ENCODE measurements around the gene NUP214. TPM values are rescaled to one million over a fixed set of nuclear protein-coding genes. Genes with fewer than 3 reads are reported as not detected.
"Not testable (repeated sequence)": the region's sequence is repeated elsewhere in the genome, so short reads cannot be mapped to it uniquely, and the experiment has no call there.

The NUP214 gene
- total RNA-seq, 2 donors from 2014 or later: 29.0 to 30.8 TPM

DNA sequence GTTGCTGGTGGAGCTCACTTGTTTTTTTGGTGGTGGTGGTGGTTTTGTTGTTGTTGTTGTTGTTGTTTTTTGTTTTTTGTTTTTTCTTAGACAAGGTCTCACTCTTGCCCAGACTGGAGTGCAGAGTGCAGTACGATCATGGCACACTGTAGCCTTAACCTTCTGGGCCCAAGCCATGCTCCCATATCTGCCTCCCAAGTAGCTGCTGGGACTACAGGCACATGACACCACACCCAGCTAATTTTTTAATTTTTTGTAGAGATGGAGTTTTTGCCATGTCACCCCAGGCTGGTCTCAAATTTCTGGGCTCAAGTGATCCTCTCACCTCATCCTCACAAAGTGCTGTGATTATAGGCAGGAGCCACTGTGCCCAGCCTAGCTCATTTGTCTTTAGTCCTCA is 53.5 kb downstream of the NUP214 start:
- intact Hi-C loops (cut with DNase I): loop anchor here (1.0 to 10.0 kb wide), 4 partner anchors 93 to 158 kb away; partner anchors contain the start of gene FAM78A (in 1 of the 2)
- peak in 1 of 2 donors; percentile 17 for ATAC-seq
- no peak for DNase-seq

DNA sequence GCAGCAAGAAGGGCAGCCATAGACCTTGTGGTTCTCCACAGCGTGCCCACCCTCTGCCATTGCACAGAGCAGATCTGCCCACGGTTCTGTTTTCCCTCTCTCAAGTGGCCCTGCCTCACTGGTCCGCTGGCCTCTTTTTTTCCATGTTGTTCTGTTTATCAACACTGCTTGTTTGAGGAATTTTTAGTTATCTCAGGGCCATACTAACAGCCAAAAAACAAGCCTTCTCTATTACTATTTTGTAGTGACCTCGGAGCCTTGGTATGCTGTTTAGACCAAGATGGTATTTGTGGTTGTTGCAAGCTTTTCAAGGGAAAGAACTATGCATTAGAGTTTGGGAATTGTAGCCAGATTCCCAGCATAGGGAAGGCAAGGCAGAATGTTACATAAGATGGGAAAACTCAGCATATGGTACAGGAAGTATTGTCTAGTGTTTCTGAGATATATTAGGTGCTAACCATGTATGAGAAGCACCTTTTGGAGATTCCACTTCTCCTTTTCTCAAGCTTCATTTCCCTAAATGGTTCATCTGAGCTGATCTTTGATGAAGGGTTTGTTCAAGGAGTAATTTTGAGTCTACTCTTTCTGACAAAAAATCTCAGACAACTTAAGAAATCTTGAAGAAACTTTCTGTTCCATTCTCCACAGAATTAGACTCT is 54.3 kb downstream of the NUP214 start:
- no peak for ATAC-seq
- intact Hi-C loops (cut with DNase I): loop anchor here (5.0 to 10.0 kb wide), 3 partner anchors 93 to 158 kb away; partner anchors contain the start of gene FAM78A (in 1 of the 2)
- no peak for DNase-seq

DNA sequence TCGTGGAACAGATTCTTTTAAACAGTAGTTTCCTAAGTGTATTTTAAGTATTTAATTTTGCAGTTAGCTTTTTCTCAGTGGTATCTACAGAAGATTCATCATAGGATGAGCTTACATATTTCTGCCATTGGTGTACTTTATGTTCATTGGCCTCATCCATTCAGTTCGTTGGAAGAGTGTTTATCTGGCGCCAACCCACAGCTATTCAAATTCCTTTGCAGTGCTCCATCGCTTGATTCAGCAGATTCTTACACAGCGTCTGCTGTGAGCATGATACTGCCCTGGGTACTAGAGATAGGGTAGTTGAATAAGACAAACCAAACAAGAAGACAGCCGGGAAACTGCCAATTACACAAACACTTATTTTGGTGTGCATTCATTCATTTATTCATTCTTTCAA is 55.1 kb downstream of the NUP214 start:
- intact Hi-C loops (cut with DNase I): no loop called here
- ATAC-seq: peak; percentile 53 to 74
- no peak for DNase-seq

DNA sequence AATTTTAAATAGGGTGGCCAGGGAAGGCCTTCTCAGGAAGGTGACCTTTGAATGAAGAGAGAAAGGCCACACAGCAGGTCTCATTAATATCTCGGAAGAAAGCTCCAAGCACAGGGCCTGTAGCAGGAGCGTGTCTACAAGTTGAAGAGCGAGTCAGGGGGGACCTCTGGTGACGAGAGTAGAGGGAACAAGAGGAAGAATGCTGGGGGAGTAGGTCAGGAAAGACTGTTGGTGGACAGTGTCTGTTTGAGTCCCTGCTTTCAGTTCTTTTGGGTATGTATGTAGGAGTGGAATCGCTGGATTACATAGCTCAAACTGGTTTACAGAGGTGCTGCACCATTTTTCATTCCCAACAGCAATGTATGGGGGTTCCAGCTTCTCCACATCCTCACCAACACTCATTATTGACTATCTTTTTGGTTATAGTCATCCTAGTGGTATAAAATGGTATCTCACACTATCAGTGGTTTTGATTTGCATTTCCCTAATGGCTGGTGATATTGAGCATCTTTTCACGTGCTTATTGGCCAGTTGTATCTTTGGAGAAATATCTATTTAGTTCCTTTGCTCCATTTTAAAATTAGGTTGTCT is 55.8 kb downstream of the NUP214 start:
- intact Hi-C loops (cut with DNase I): no loop called here
- no peak for DNase-seq
- no peak for ATAC-seq

DNA sequence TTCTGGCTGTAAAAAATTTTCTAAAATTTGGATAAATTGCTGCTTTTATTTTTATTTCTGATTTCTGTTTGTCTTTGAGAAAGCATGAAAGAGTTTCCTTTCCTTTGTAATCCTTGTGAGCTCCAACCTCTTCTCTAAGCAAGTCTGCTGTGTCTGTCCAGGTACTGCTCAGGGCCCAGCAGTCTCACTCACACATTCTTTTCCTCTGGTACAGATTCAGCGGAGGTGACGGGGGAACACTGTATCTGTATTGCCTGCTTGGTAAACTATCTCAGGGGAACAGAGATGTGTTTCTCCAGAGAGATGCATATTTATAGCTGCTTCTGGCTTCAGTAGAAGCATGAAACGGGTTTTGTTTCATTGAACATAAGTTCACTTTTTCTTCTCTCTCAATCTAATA is 60.5 kb downstream of the NUP214 start:
- intact Hi-C loops (cut with DNase I): no loop called here
- DNase-seq (no peak), ATAC-seq (peak in 1 of 2 donors; percentile 26)

DNA sequence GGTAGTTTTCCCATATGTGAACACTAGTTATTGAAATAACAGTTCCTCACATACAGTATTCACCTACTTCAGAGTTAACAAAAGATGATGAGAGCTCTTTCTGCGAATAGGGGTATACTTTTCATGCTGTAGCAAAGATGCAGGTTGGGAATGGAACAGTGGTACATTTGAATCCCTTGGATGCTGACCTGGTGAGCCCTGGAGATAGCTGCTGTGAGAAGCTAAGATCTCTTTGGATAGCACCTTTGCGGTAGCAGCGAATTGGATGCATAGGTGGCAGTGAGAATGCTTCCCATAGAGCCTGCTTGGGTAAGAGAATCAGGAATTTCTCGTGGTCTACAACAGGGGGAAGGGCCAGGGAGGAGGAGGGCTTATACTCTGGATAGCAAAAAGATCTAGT is 61.2 kb downstream of the NUP214 start:
- DNase-seq: no peak
- intact Hi-C loops (cut with DNase I): no loop called here
- no peak for ATAC-seq

DNA sequence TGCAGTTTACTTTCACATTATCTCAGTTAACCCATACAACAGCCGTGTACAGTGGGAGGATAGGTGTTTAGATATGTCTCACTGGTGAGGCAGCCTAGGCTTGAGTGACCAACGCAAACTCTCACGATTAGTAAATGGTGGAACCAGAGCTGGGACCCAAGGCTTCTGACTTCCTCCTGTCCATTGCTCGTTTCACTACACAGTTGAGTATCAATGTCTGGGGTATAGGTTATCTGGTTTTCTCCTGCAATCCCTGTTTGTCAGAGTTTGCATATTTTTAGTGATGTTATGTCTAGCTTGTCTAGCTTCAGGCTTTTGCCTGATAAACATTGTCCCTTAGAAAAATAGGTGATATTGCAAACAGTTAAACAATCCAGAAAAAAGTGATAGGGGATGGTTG is 62.6 kb downstream of the NUP214 start:
- intact Hi-C loops (cut with DNase I): no loop called here
- DNase-seq: no peak
- ATAC-seq: no peak

DNA sequence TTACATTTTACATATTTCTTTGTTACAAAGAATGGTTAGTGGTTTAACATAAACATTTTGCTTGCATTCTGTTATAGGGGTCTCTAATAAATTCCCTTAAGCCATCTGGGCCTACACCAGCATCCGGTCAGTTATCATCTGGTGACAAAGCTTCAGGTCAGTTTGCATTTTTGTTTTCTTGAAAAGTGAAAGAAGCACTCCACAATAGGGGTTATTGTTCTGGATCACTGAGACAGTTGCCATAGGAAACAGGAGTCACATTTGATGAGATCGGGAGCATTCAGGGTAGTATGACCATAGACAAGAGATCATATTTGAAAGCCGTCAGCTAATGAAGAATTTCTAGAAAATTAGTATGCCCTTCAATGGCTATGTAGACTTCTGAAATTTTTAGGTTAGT is 63.6 kb downstream of the NUP214 start:
- intact Hi-C loops (cut with DNase I): no loop called here
- ATAC-seq (no peak), DNase-seq (no peak)

DNA sequence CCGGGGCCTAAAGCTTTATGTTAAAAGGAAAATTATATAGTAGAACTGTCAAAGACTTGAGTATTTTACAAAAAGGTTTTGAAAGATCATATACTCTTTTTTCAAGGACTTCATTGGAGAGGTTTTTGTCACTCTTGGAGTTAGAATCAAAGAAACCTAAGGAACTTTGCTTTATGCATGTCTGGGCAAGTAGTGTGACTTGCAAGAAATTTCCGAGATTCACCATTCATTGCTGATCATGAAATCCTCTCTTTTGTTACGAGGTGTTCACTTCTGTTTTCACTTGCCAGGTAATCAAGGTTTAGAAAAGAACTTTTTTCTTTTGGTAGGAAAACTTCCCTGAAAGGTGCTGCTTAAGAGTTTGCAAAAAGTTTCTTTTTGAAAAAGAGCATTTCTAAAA is 64.8 kb downstream of the NUP214 start:
- DNase-seq (no peak), ATAC-seq (no peak)
- intact Hi-C loops (cut with DNase I): no loop called here

DNA sequence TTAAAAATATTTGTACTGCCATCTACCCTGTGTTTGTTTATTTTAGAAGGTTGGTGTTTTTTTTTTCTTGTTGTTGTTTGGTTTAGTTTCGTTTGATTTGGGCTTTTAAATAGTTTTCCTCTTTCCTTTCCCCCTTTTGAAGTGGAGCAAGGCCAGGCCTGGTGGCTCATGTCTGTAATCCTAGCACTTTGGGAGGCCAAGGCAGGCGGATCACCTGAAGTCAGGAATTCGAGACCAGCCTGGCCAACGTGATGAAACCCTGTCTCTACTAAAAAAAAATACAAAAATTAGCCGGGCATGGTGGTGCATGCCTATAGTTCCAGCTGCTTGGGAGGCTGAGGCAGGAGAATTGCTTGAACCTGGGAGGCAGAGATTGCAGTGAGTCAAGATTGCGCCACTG is 65.6 kb downstream of the NUP214 start:
- intact Hi-C loops (cut with DNase I); ATAC-seq: not testable (repeated sequence)

DNA sequence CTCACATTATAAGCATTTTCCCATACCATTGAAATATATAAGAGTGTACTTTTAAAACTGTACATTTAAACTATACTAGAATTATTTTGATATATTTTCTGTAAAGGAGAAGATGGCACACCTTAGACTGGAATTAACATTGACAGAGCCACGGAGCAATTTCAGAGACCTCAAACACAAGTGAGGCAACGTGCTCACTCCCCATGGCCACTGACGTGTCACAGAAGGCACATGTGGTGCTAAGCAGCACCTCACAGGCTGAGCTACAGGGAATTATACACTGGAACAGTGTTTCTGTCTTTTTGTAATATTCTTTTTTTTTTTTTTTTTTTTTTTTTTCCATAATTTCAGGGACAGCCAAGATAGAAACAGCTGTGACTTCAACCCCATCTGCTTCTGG is 66.5 kb downstream of the NUP214 start:
- DNase-seq (no peak), ATAC-seq (no peak)
- intact Hi-C loops (cut with DNase I): no loop called here

More for the DNA sequence above, 65.6 kb downstream of the NUP214 start:
- DNase-seq: not testable (repeated sequence)

DNA sequence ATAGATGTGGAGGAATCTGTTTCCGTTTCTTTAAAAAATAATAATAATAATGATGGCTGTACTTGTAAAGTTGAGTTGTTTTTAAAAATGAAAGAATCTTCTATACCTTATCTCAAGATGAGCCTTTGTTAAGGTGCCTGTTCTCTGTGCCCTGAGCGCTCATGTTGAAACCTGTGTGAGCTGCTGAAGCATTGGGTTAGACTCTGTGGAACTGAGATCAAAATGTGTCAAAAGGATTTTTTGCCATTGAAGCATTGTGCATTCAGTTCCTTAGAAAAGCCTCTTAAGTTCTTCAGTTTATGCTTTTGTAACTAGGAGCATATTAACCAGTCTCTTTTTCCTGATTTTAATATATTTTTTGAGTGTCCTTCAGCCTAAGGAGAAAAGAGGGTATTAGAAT is 67.7 kb downstream of the NUP214 start:
- no peak for ATAC-seq
- intact Hi-C loops (cut with DNase I): no loop called here
- DNase-seq: no peak

DNA sequence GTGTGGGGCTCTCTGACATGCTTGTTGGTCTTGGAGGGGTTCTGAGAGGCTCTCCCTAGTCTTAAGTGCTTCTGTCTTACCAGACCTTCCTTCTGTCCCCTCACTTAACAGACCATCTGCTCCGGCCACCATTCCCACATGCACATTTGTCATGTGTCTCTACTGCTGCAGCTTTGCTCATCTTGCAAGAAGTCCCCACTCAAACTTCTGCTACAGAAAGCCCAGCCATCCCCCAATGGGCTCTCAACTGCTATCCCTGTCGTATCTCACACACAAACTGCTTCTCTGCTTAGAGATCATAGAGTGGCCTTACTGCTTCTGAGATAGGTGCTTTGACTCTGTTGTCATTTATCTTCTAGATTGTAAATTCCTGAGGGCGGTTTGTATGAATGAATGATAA is 69.4 kb downstream of the NUP214 start:
- intact Hi-C loops (cut with DNase I): no loop called here
- DNase-seq: no peak
- no peak for ATAC-seq

DNA sequence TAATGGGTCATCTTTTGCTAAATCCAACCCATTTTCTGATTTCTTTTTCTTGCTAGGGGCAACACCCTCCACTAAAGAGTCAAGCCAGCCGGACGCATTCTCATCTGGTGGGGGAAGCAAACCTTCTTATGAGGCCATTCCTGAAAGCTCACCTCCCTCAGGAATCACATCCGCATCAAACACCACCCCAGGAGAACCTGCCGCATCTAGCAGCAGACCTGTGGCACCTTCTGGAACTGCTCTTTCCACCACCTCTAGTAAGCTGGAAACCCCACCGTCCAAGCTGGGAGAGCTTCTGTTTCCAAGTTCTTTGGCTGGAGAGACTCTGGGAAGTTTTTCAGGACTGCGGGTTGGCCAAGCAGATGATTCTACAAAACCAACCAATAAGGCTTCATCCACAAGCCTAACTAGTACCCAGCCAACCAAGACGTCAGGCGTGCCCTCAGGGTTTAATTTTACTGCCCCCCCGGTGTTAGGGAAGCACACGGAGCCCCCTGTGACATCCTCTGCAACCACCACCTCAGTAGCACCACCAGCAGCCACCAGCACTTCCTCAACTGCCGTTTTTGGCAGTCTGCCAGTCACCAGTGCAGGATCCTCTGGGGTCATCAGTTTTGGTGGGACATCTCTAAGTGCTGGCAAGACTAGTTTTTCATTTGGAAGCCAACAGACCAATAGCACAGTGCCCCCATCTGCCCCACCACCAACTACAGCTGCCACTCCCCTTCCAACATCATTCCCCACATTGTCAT is 72.0 kb downstream of the NUP214 start:
- DNase-seq (no peak), ATAC-seq (no peak)
- intact Hi-C loops (cut with DNase I): no loop called here

DNA sequence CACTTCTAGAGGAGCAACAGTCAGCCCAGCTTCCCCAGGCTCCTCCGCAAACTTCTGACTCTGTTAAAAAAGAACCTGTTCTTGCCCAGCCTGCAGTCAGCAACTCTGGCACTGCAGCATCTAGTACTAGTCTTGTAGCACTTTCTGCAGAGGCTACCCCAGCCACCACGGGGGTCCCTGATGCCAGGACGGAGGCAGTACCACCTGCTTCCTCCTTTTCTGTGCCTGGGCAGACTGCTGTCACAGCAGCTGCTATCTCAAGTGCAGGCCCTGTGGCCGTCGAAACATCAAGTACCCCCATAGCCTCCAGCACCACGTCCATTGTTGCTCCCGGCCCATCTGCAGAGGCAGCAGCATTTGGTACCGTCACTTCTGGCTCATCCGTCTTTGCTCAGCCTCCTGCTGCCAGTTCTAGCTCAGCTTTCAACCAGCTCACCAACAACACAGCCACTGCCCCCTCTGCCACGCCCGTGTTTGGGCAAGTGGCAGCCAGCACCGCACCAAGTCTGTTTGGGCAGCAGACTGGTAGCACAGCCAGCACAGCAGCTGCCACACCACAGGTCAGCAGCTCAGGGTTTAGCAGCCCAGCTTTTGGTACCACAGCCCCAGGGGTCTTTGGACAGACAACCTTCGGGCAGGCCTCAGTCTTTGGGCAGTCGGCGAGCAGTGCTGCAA is 72.8 kb downstream of the NUP214 start:
- no peak for DNase-seq
- intact Hi-C loops (cut with DNase I): no loop called here
- ATAC-seq: no peak

DNA sequence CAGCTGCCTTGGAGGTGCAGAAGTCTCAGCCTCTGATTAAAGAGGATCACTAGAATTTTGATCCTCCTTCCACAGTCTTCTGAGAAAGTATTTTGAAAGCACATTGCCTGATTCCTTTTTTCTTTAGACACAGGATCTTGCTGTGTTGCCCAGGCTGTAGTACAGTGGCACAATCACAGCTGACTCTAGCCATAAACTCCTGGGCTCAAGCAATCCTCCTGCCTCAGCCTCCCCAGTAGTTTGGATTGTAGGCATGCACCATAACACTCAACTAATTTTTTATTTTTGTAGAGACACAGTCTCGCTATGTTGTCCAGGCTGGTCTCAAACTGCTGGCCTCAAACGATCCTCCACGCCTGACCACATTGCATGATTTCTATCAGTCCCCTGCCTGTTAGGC is 76.5 kb downstream of the NUP214 start:
- intact Hi-C loops (cut with DNase I): no loop called here
- ATAC-seq: no peak
- DNase-seq: no peak

DNA sequence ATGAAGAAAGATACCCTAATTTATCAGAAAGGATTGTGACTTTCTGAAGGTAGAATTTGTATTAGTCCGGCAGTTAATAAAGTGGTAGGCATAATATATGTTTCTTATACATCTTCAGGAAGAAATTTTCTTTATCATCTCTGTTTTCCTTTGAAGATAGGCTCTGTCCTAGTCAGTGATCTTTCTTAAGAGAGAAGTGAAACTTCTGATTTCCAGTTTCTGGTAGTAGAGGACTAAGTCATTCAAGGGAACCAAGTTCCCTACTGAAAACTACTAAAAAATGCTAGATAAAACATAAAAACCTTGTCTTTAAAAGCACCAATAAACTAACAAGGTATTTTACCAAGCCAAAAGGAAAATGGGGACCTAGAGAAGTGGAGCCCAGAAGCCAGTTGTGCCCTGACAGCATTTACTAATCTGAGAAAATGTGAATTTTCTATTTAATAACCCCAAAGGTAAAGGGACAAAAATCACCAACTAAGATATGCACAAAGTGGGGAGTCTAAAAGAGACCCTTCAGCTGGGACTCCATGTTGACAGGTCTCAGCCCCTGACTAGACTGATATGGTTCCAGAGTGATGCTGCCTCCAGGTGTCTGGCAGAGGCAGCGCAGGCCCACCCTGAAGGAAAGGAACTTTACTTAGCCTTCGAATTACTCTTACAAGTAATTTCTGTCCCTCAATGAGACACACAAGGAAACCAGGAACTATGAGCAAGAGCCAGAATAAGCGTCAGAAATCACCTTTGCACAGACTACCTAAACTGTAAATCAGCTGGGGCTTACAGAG is 78.2 kb downstream of the NUP214 start:
- intact Hi-C loops (cut with DNase I): no loop called here

DNA sequence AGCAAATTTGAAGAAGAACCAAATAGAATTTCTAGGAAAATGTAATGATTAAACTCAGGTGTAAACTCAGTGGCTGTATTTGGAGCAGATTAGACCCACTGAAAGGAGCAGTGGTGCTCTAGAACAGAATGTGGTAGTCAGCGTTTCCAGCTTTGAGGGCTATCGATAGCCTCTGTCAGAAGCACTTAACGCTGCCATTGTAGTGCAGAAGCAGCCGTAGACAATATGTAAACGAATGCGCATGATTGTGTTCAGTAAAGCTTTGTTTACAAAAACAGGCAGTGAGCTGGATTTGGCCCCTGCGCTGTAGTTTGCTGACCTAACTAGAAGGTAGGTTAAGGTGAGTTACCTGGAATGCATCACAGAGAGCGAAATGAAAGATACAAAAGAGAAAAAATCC is 78.9 kb downstream of the NUP214 start:
- intact Hi-C loops (cut with DNase I): no loop called here
- no peak for DNase-seq
- no peak for ATAC-seq

More for the DNA sequence above, 78.2 kb downstream of the NUP214 start:
- ATAC-seq (no peak), DNase-seq (no peak)

DNA sequence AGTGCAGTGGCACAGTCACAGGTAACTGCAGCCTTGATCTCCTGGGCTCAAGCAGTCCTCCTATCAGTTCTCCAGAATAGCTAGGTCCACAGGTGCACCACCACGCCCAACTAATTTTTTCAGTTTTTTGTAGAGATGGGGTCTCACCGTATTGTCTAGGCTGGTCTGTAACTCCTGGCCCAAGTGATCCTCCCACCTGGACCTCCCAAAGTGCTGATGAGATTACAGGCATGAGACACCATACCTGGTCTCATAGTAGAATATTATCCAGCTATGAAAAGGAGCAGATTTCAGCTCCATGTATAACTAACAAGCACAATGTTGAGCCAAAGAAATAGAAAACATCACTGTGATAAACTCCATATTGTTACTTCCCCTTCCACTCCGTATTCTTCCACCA is 81.1 kb downstream of the NUP214 start:
- intact Hi-C loops (cut with DNase I): no loop called here

More for the DNA sequence above, 81.1 kb downstream of the NUP214 start:
- DNase-seq: no peak
- ATAC-seq: no peak
